ENCODE measurements around the gene MYO3B.

MYO3B gene

GRCh38 chr2:170207901-170208300 lies 30.0 kb downstream of the MYO3B start:
- no peak for TF ChIP-seq TEAD4 (IDR thresholded peaks at IDR 0.05)
- TF ChIP-seq USF1 (IDR thresholded peaks at IDR 0.05): no peak
- TF ChIP-seq EGR1 (IDR thresholded peaks at IDR 0.05): no peak
- no peak for TF ChIP-seq YY1 (IDR thresholded peaks at IDR 0.05; ENCODE audit: low read depth)

GRCh38 chr2:170208967-170209366 lies 31.0 kb downstream of the MYO3B start:
- no peak for TF ChIP-seq CEBPB (IDR thresholded peaks at IDR 0.05)
- TF ChIP-seq EP300 (IDR thresholded peaks at IDR 0.05; ENCODE audit: borderline replicate concordance): no peak
- no peak for TF ChIP-seq EGR1 (IDR thresholded peaks at IDR 0.05)
- no peak for TF ChIP-seq ZBTB7A (IDR thresholded peaks at IDR 0.05; ENCODE audit: low read depth)
- no peak for TF ChIP-seq RAD21 (IDR thresholded peaks at IDR 0.05; ENCODE audit: low read depth)
- TF ChIP-seq TAF1 (IDR thresholded peaks at IDR 0.05; ENCODE audit: low read depth): no peak
- no peak for TF ChIP-seq TEAD4 (IDR thresholded peaks at IDR 0.05)
- TF ChIP-seq USF1 (IDR thresholded peaks at IDR 0.05): no peak

GRCh38 chr2:170212625-170213280 lies 34.8 kb downstream of the MYO3B start:
- TF ChIP-seq EP300 (IDR thresholded peaks at IDR 0.05; ENCODE audit: borderline replicate concordance): no peak

GRCh38 chr2:170213651-170214050 lies 35.7 kb downstream of the MYO3B start:
- TF ChIP-seq CREB1 (IDR thresholded peaks at IDR 0.05; ENCODE audit: low read depth) (no peak), EGR1 (IDR thresholded peaks at IDR 0.05) (no peak), USF1 (IDR thresholded peaks at IDR 0.05) (no peak), EP300 (IDR thresholded peaks at IDR 0.05; ENCODE audit: borderline replicate concordance) (no peak), MAX (IDR thresholded peaks at IDR 0.05) (no peak), YY1 (IDR thresholded peaks at IDR 0.05; ENCODE audit: low read depth) (no peak), FOXM1 (IDR thresholded peaks at IDR 0.05; ENCODE audit: borderline replicate concordance, low read depth) (no peak), REST (IDR thresholded peaks at IDR 0.05; ENCODE audit: low read depth) (no peak), TAF1 (IDR thresholded peaks at IDR 0.05; ENCODE audit: low read depth) (no peak), CEBPB (IDR thresholded peaks at IDR 0.05) (no peak), TEAD4 (IDR thresholded peaks at IDR 0.05) (no peak), RAD21 (IDR thresholded peaks at IDR 0.05; ENCODE audit: low read depth) (no peak), NFIC (IDR thresholded peaks at IDR 0.05) (no peak)

GRCh38 chr2:170214309-170214948 lies 36.5 kb downstream of the MYO3B start:
- no peak for TF ChIP-seq EP300 (IDR thresholded peaks at IDR 0.05; ENCODE audit: borderline replicate concordance)
- no peak for TF ChIP-seq ZBTB7A (IDR thresholded peaks at IDR 0.05; ENCODE audit: low read depth)
- TF ChIP-seq CREB1 (IDR thresholded peaks at IDR 0.05; ENCODE audit: low read depth): no peak
- TF ChIP-seq MAX (IDR thresholded peaks at IDR 0.05): no peak
- TF ChIP-seq EGR1 (IDR thresholded peaks at IDR 0.05): no peak
- TF ChIP-seq CEBPB (IDR thresholded peaks at IDR 0.05): no peak
- no peak for TF ChIP-seq NFIC (IDR thresholded peaks at IDR 0.05)
- TF ChIP-seq YY1 (IDR thresholded peaks at IDR 0.05; ENCODE audit: low read depth): no peak
- TF ChIP-seq TAF1 (IDR thresholded peaks at IDR 0.05; ENCODE audit: low read depth): no peak
- TF ChIP-seq REST (IDR thresholded peaks at IDR 0.05; ENCODE audit: low read depth): no peak
- TF ChIP-seq TCF12 (IDR thresholded peaks at IDR 0.05; ENCODE audit: low read depth): no peak
- no peak for TF ChIP-seq RAD21 (IDR thresholded peaks at IDR 0.05; ENCODE audit: low read depth)
- no peak for TF ChIP-seq FOXM1 (IDR thresholded peaks at IDR 0.05; ENCODE audit: borderline replicate concordance, low read depth)
- no peak for TF ChIP-seq USF1 (IDR thresholded peaks at IDR 0.05)
- no peak for TF ChIP-seq TEAD4 (IDR thresholded peaks at IDR 0.05)
